NCI-H446 (cell line): ENCODE measurements around the gene CLIP4.

Experiments used
- DNase-seq, 2 experiments: peaks; one replicate each; lab custom pipeline; 2025; lab: John Stamatoyannopoulos, UW

Gene CLIP4

DNA sequence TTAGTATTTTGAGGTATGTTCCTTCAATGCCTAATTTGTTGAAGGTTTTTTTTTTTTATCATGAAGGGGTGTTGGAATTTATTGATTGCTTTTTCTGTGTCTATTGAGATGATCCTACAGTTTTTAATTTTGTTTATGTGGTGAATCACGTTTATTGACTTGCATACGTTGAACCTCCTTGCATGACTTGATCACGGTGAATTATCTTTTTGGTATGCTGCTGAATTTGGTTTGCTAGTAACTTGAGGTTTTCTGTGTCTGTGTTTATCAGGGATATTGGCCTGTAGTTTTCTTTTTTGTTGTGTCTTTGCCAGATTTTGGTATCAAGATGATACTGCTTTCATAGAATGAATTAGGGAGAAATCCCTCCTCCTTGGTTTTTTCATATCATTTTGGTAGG lies 23.9 kb downstream of the CLIP4 start:
- DNase-seq: no peak

DNA sequence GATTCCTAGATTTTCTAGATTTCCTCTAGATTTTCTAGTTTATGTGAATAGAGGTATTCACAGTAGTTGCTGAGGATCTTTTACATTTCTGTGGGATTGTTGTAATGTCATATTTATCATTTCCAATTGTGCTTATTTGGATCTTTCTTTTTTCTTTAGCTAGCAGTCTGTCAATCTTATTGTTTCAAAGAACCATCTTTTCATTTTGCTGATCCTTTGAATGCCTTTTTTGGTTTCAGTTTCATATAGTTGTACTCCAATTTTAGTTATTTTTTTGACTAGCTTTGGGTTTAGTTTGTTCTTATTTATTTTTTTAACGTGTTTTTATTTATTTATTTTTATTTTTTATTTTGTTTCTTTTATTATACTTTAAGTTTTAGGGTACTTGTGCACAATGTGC lies 24.5 kb downstream of the CLIP4 start:
- no peak for DNase-seq

DNA sequence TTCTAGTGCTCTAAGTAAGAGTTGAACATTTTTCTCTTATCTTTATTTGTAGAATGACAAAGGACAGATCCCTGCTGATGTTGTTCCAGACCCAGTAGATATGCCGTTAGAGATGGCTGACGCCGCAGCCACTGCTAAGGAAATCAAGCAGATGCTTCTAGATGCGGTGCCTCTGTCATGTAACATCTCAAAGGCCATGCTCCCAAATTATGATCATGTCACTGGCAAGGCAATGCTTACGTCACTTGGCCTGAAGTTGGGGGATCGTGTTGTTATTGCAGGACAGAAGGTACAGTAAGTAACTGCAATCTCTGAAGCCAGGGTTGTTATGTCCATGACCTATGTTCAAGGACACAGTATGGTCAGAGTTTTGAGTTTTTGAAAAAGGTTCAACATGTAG lies 28.4 kb downstream of the CLIP4 start:
- DNase-seq: no peak

DNA sequence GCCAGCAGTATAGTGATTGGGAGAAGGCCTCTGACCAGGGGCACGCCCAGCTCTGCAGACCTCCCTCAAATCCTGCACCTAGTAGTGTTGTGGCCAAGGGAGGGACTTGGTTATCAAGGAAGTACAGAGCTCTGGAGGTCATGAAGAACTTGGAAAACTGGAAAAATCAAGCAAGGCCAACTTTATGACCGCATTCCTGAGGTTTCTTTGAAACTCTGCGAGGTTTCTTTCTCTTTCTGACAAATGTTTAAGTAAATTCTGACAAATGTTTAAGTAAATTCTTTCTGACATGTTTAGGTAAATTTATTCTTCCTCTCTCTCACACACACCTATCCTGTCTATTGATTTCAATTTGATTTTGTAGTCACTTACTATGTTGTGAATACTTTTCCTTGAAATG lies 31.0 kb downstream of the CLIP4 start:
- no peak for DNase-seq

DNA sequence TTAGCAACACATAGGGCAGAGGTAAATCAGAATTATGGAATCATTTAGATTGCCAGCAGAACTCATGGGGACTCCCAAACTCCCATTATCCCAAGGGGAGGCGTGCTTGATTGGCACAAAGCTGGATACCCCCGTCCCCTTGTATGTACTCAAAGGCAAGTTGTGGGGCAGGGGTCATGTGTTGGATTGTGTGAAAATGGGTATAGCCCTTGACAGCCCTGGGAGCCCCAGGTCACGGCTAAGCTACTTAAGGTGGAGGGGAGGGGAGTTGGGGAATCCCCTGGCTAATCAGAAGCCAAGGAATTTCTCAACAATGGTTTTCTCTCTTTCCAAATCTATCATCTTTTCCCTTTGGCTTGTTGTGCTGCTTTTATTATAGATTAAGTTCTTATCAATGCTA lies 32.7 kb downstream of the CLIP4 start:
- DNase-seq: no peak

DNA sequence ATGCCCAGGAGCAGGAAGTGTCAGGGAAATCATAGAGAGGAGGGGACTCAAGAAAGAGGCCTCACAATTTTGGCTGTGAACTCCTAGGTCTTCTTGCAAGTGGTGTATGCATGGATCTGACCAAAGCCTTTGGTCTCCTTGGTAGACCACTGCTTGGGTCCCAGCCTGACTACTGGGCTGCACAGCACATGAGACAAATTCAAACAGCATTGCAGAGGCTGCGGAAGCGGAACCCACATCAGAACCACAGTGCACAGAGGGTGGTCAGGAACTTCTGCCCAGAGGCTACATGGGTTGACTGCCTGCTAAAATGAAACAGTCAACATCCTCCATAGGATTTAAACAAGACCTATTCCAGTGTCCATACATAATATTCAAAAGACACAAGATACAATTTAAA lies 39.4 kb downstream of the CLIP4 start:
- no peak for DNase-seq

DNA sequence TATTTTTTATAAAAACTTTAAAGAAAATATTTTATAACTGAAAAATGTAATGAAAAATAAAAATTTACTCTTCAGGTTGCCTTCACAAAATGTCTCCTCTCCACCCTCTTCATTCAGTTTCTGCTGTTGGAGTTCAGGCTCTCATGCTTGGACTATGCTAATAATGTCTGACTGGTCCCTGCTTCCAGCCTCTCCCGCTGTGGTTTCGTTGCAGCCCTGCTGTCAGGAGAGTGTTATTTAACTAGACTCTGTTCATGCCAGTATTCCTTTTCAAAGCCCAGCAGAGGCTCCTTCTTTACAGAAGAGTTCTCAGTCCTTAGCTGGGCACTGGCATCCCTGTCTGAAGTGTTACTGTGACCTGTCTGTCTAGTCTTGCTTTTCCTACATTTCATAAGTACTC lies 40.4 kb downstream of the CLIP4 start:
- DNase-seq: no peak

DNA sequence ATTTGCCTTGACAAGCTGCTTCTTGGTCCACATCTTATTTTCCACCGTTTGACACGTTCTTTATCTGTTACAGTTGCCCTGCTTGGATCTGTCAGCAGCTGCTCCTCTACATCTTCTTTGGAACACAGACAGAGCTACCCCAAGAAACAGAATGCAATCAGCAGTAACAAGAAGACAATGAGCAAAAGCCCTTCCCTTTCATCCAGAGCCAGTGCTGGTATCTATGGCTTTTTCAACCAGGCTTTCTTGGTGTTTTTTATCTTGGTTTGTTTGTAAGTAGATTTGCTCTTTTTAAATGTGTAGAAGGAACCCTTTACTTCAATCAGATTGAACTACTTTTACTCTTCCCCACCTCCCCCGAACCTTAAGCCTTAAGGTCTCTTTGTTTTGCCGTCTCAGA lies 41.9 kb downstream of the CLIP4 start:
- no peak for DNase-seq

DNA sequence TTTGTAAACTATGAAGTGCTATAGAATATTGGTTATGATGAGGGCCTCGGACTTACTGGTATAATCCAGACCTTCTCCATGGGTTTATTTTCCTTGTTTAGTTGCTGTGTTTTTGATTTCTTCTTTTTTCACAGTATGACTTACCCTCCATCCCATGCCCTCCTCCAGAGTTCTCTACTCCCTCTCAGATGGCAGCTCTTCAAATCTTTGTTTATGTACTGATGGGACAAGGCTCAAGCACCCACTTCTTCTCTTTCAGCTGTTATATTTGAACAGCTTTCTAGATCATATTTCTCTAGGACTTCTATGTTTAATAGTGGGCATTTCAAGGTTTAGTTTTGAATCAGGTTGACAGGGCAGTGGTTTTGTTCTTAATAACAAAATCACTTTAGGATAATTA lies 43.9 kb downstream of the CLIP4 start:
- no peak for DNase-seq

DNA sequence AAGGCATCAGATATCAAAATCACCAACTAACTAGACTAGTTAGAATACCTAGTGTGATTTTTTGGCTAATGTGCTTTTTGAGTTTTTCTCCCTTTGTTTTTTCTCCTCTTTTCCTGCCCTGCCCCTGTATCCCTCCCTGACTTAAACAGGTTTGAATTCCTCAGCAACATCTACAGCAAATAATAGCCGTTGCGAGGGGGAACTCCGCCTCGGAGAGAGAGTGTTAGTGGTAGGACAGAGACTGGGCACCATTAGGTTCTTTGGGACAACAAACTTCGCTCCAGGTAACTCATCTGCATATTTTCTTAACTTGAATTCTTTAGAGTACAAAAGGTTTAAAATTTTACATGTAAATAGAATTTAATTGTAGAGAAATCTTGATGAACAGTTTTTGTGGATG lies 45.0 kb downstream of the CLIP4 start:
- DNase-seq: no peak

DNA sequence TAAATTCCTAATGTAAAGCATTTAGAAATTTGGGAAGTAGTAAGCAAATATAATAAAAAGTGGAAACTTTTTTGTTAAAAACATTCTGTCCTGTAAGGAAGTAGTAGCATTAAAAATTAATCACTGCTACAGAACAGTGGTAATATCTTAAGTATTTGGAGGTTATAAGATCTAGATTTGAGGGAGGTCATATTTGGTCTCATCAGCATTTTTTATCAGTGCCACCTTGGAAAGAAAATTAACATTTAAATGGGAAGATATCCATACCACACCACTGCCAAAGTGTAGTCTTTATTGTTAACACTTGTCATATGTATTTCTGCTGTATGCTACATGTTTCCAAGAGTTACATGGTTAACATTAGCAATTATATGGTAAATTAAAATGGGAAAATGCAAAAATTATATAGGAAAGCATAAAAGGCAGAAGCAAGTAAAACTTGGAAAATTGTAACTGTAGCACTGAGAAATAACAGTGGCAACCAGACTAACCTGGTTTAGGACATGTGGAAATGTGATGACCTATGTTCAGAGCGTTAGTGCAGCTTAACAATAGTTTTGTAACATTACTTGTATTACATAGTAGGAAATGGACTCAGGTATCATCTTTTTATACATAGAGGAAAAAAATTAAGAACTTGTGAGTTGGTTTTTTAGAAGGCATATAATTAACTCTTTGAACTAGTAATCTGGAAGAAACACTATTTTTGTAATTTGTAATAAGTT lies 47.2 kb downstream of the CLIP4 start:
- no peak for DNase-seq

DNA sequence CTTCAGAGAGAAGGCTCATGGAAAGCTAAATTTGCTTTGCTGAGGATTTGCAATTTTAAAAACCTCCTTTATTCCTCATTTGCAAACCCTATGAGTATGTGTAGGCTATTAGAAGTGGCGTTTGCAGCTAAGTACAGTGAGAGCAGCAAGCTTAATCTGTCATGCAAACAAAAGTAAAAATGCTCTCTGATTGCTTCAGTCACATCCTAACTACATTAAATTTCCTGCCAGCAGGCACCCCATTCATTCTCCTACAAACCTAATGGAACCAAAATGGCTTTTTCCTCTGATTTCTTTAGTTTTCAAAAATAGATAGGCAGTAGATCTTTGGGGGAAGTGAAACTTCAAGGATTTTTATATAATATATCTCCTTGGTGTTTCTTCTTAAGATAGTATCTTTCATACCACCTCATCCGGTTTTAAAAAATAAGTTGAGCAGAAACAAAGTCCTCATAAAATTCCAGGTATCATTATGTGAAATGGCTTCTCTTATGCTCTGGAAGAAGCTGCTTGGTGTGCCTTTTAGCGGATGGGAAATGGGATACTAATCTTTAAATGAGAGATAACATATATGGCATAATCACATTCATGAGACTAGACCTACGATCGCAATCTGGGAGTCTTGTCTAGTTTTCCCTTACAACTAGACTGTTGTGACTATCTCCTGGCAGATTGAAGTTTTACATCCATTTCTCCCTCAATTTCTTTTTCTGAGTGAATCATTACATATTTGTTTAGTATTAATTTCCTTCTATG lies 49.1 kb downstream of the CLIP4 start:
- DNase-seq: no peak

DNA sequence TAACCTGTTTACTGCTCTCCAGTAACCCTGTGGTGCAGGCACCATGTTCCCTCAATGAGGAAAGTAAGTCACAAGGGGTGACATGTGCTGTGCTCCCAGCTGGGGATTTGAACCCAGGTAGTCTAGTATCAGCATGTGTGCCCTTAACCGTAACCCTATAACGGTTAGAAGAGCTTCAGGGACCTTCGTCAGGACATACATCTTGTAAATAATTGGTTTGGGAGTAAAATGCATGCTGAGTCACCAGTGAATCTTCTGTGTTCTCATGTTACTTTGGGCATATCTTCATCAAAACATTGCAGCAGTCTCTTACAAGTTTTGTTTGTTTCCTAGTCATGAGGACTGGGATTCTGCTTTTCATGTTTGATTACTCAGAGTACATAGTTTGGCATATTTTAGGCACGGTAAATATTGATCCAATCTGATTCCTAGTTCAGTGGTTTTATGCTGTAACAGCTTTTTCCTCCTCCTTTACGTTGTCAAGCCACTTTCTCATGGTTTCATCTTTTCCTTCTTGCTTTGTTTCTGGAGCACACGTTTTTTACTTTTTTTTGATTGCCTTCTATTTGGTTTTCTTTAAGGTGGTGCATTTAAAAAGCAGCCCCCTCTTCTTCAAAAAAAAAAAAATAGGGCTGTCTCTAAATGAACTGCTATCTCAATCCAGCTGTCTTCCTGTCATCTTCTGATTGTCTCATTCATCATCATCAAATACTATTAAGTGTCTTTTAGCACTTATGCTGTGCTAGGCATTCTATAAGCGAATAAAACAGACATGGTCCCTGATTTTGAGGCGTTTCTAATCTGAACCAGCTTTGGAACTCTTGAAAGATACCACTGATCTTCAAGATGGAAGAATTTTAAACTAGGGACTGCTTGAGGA lies 50.4 kb downstream of the CLIP4 start:
- DNase-seq: no peak

DNA sequence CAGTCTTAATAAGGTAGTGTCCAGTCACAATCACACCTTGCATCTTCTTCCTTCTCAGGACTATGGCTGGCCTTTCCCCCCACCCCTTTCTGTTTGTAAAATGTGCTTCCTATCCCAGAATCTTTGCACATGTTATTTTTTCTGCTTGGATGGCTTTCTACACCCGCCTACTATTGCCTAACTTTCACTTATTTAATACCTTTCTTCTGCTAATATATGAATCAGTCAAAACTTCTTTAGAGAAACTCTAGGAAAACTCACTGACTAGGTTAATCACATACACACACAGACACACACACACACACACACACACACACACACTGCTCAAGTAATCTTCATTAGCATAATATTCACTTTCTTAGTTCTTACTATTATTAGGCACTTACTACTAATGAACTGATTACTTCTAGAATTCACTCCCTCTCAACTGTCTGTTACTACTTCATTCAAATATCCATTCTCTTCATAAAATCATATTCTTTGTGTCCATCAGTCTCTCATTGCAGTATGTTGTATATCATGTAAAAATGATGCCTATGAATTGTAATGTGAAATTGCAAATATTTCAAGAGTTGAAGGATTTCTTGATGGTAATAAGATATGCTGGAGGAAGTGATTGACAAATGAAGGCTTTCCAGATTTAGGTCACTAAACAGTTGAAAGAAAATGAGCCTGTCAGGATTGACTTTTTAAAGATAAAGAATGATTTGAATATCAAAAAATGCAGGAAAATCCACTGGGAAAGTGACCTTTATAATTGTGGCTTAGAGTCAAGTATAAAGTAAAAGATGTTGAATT lies 51.2 kb downstream of the CLIP4 start:
- no peak for DNase-seq

DNA sequence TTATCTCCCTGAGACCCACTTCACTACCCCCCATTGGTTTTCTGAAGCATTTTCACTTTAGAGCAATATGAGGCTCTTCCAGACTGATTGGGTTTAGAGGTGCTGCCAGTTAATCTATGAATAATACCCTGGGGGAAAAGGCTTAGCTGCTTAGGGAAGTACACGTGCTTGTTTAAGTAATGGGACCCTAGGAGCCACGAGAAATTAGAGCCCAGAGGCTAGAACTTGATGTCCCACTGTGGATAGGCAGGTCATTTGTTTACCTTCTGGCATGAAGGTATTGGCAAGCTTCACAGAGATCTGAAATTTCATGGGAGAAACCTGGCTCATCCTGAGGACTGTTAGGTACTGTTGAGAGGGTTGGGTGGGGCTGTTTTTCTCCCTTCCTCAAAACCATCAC lies 59.7 kb downstream of the CLIP4 start:
- no peak for DNase-seq

DNA sequence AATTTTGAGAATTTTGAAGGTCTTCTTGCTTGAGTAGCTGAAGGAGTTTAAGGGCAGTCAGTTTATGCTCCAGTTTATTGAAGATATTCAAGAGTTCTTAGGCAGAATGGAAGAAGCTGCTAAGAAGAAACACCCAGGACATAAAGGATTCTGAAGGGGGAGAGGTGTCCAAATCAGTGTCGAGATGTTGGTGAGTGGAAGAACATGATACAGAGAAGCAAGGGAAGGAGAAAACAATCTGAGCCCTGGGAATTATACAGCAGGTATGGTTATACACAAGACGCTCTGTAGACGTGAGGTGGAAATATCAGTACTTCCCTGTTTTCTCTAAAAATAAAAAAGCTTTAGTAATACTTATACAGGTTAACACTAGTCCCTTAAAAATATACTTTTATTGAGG lies 60.1 kb downstream of the CLIP4 start:
- DNase-seq: no peak

DNA sequence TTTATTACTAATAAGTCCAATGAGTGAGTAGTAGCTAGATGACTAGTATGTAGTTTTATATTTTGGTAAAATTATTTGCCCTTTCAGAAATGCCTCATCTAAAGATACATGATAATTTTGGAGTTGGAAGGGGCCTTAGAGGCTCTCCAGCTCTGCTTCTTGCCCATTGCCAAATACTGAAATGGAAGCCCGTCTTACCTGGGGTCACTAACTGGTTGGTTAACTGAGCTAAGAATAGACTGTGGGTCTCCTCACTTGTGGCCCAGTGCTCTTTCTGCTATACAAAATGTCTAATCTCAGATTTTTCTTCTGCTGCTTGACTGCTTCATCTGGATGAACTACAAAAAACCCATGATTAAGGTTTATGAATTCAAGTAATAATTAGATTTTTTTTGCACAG lies 67.1 kb downstream of the CLIP4 start:
- no peak for DNase-seq

DNA sequence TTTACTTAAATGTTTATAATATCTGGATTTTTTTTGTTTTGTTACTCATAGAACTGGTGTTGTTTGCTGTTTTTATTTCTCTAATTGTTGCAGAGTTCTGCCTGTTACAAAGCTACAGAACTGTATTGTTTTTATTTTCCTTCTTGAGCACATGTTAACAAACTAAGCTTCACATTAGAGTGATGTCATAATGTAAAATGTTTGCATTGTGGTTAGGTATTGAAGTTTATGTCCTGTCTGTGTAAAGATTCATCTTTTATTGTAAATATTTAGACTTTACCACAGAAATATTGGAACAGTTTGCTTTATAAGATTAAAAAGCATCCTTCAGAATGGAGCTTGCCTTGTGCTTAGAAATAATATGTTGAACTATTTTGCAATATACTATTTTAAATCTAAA lies 67.7 kb downstream of the CLIP4 start:
- no peak for DNase-seq

DNA sequence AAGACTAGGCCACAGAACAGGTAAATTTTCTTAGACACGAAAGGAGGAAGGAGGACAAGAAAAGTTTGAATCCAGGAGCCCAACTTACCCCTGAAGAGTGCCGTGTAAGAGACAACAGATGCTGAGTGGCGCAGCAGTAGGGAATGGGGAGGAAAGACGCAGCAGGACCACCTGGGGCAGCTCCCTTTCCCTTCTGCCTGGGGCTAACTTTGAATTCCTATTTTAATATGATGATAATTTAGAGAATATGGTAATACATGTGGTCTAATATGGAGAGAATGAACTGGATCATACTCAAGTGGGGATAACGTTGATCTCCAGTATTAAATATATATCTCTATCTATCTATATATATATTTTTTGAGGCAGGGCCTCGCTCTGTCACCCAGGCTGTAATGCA lies 69.3 kb downstream of the CLIP4 start:
- DNase-seq: no peak

DNA sequence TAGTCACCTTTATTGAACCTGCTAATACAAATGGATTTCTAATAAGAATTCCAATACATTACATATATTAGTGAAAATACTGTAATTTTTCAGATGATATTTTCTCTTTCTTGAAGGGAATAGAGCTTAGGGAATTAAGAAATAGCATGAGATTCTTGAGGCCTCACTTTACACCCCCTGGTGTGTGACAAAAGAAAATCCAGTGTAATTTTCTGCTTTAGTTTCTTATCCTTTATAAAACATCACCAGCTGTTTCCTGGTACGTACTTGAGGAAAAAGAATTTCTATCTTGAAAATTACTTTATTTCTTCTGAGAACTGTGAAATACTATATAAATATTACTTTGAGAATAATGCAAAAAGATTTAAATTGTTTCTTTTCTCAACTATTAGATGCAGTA lies 71.6 kb downstream of the CLIP4 start:
- no peak for DNase-seq

DNA sequence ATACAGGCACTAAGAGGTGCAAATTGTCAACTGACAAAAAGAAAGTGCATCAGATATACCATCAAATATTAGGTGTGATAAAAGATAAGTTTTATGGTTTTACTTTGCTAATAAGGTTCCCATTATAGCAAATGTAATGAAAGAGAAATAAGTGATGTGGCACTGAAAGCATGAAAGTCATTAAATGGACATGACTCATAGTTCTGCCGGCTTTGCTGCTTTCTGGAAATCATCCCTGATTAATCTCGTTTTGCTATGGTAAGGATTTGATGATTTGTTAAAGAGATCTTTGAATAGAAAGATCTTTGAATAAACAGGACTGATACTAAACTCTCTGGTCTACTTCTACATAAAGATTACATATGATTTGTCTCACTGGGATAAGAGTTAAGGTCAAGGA lies 72.7 kb downstream of the CLIP4 start:
- DNase-seq: no peak

DNA sequence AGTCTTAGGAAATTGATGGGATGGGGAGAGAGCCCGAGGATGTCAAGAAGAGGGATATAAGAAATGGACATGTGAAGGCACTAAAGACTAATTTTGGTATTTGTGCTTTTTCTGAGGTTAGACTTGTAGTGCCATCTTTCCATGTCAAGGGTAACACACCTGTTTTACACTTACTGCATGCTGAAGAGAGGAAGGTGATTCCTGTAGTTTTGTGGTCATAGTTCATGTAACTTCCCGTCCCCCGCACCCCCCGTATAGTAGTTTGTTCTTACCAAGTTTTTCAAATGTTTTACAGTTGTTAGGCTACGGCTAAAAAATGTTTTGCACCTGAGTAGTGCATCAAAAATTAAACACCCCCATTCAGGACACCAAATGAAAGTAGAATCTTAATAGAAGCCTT lies 73.8 kb downstream of the CLIP4 start:
- DNase-seq: no peak
